Tibial nerve (tissue), 4 donors: ENCODE data around the gene STK26.

Source experiments
- CTCF ChIP-seq, 5 experiments: fragments of 200-600 bp in 3 of 5; fragments of 450-650 bp in 2 of 5; sonication (generic) in 3 of 5; IDR thresholded peaks; one replicate each; pipeline ENCODE4 v1.5.1; 2016 to 2019; ENCODE audit warnings: antibody characterized with exemption in 5 of 5, mild to moderate bottlenecking in 3 of 5, moderate library complexity in 2 of 5
- EP300 ChIP-seq, 2 donors: sonication (generic); formaldehyde crosslinking; IDR thresholded peaks; one replicate each; pipeline ENCODE4 v1.6.1; 2017; ENCODE audit warnings: antibody characterized with exemption in 2 of 2, mild to moderate bottlenecking in 1 of 2
- POLR2A ChIP-seq, 2 donors: fragments of 450-650 bp; IDR thresholded peaks; one replicate each; pipeline ENCODE4 v1.6.1; 2017; ENCODE audit warnings: antibody characterized with exemption in 2 of 2, mild to moderate bottlenecking in 2 of 2, moderate library complexity in 2 of 2

- TF ChIP-seq CTCF (IDR thresholded peaks at IDR 0.05) (no peak), POLR2A (IDR thresholded peaks at IDR 0.05) (no peak), EP300 (IDR thresholded peaks at IDR 0.05) (no peak)
Measured at GRCh38 chrX:132001127-132001526, 22.0 kb upstream of the STK26 start.
